ENCODE results near the gene SLC13A4. TPM values are rescaled to one million over a fixed set of nuclear protein-coding genes. Genes with fewer than 3 reads are reported as not detected.

Gene SLC13A4
- total RNA-seq, 2 experiments from 2014 or later, result not detected

GRCh38 chr7:135721198-135721820, 6.7 kb downstream of the SLC13A4 start:
- H3K27ac ChIP-seq (ENCODE audit: low read depth, low read length, poor library complexity, severe bottlenecking), result no peak overlapping the region
- no peak for TF ChIP-seq EZH2phosphoT487 (IDR thresholded peaks at IDR 0.05; ENCODE audit: borderline replicate concordance, low read depth, low read length)
- no peak for TF ChIP-seq CTCF (conservative IDR thresholded peaks at IDR 0.05; ENCODE audit: low read length)
- no peak overlapping the region for H3K4me2 ChIP-seq (ENCODE audit: low read length)
- intact Hi-C loops (cut with micrococcal nuclease; ENCODE audit: unreplicated experiment), result no loop called here
- CTCF ChIA-PET (ENCODE audit: unreplicated experiment), result no interaction called here
- POLR2A ChIA-PET, result interaction anchor here (0.6 to 1.3 kb wide), 4 partner anchors 9 to 452 kb away, joined by 3 to 8 read pairs (median 4); no protein-coding TSS in a partner anchor
- H3K4me3 ChIP-seq (ENCODE audit: low read depth, low read length, poor library complexity, severe bottlenecking), result no peak overlapping the region
- no peaks in the 10 kb centered on the region for H3K4me1 ChIP-seq (ENCODE audit: insufficient read depth, low read length, poor library complexity, severe bottlenecking)
- no peaks in the 10 kb centered on the region for H4K20me1 ChIP-seq (ENCODE audit: insufficient read depth, low read length)
- H2AFZ ChIP-seq (ENCODE audit: low read length), result no peak overlapping the region
- DNase-seq (ENCODE audit: low spot score), result no peak
- no peaks in the 10 kb centered on the region for H3K79me2 ChIP-seq (ENCODE audit: insufficient read depth, low read depth, low read length)
- H3K9me3 ChIP-seq (ENCODE audit: low read length), result no peaks in the 10 kb centered on the region
- no TSS peak for BruUV-seq (replicated peaks)
- no peaks in the 10 kb centered on the region for H3K36me3 ChIP-seq (ENCODE audit: insufficient read depth, low read length)
- H3K9me2 ChIP-seq (ENCODE audit: insufficient read depth, low read length), result no peaks in the 10 kb centered on the region

- ChIA-PET CTCF (ENCODE audit: unreplicated experiment) (no interaction called here), POLR2A (interaction anchor here (0.7 to 1.3 kb wide), 3 partner anchors 8 to 749 kb away, joined by 3 to 4 read pairs (median 3); no protein-coding TSS in a partner anchor)
- no peak overlapping the region for H3K27ac ChIP-seq (ENCODE audit: low read depth, low read length, poor library complexity, severe bottlenecking)
- no peaks in the 10 kb centered on the region for H3K4me1 ChIP-seq (ENCODE audit: insufficient read depth, low read length, poor library complexity, severe bottlenecking)
- no peaks in the 10 kb centered on the region for H3K36me3 ChIP-seq (ENCODE audit: insufficient read depth, low read length)
- no peak for DNase-seq (ENCODE audit: low spot score)
- H3K4me3 ChIP-seq (ENCODE audit: low read depth, low read length, poor library complexity, severe bottlenecking), result no peak overlapping the region
- intact Hi-C loops (cut with micrococcal nuclease; ENCODE audit: unreplicated experiment), result no loop called here
- BruUV-seq (replicated peaks), result no TSS peak
- no peaks in the 10 kb centered on the region for H3K79me2 ChIP-seq (ENCODE audit: insufficient read depth, low read depth, low read length)
- TF ChIP-seq CTCF (conservative IDR thresholded peaks at IDR 0.05; ENCODE audit: low read length), result no peak
- no peak for TF ChIP-seq EZH2phosphoT487 (IDR thresholded peaks at IDR 0.05; ENCODE audit: borderline replicate concordance, low read depth, low read length)
- H4K20me1 ChIP-seq (ENCODE audit: insufficient read depth, low read length), result no peaks in the 10 kb centered on the region
- H3K9me3 ChIP-seq (ENCODE audit: low read length), result no peaks in the 10 kb centered on the region
- H3K9me2 ChIP-seq (ENCODE audit: insufficient read depth, low read length), result no peaks in the 10 kb centered on the region
- H3K4me2 ChIP-seq (ENCODE audit: low read length), result no peak overlapping the region
- no peak overlapping the region for H2AFZ ChIP-seq (ENCODE audit: low read length)
Observed at GRCh38 chr7:135719688-135720087, 8.3 kb downstream of the SLC13A4 start.

- intact Hi-C loops (cut with micrococcal nuclease; ENCODE audit: unreplicated experiment), result no loop called here
- no peak overlapping the region for H3K27ac ChIP-seq (ENCODE audit: low read depth, low read length, poor library complexity, severe bottlenecking)
- H3K9me2 ChIP-seq (ENCODE audit: insufficient read depth, low read length), result no peaks in the 10 kb centered on the region
- no peaks in the 10 kb centered on the region for H4K20me1 ChIP-seq (ENCODE audit: insufficient read depth, low read length)
- H2AFZ ChIP-seq (ENCODE audit: low read length), result no peak overlapping the region
- no peaks in the 10 kb centered on the region for H3K79me2 ChIP-seq (ENCODE audit: insufficient read depth, low read depth, low read length)
- no peaks in the 10 kb centered on the region for H3K36me3 ChIP-seq (ENCODE audit: insufficient read depth, low read length)
- ChIA-PET POLR2A (interaction anchor here (0.6 to 0.7 kb wide), 3 partner anchors 16 to 750 kb away, joined by 3 read pairs; no protein-coding TSS in a partner anchor), CTCF (ENCODE audit: unreplicated experiment) (no interaction called here)
- H3K9me3 ChIP-seq (ENCODE audit: low read length), result no peaks in the 10 kb centered on the region
- H3K4me2 ChIP-seq (ENCODE audit: low read length), result no peak overlapping the region
- DNase-seq (ENCODE audit: low spot score), result no peak
- no TSS peak for BruUV-seq (replicated peaks)
- no peak for TF ChIP-seq CTCF (conservative IDR thresholded peaks at IDR 0.05; ENCODE audit: low read length)
- TF ChIP-seq EZH2phosphoT487 (IDR thresholded peaks at IDR 0.05; ENCODE audit: borderline replicate concordance, low read depth, low read length), result no peak
- H3K4me3 ChIP-seq (ENCODE audit: low read depth, low read length, poor library complexity, severe bottlenecking), result no peak overlapping the region
- no peaks in the 10 kb centered on the region for H3K4me1 ChIP-seq (ENCODE audit: insufficient read depth, low read length, poor library complexity, severe bottlenecking)
Observed at GRCh38 chr7:135718794-135719437, 9.1 kb downstream of the SLC13A4 start.

All from OCI-LY7 (cell line).